D721Med (cell line): ENCODE results near the gene ZNF408.

Experiments used
- DNase-seq: peaks from one replicate; pipeline ENCODE4 v3.0.0; 2011; ENCODE audit warnings: low spot score; ENCODE audit not compliant: insufficient read length
- FAIRE-seq: peaks from 2 replicates; lab custom pipeline; 2011; peaks lifted over from hg19 to GRCh38; lab: Jason Lieb, UNC
- CTCF ChIP-seq: IDR thresholded peaks from 2 replicates; pipeline ENCODE4 v1.5.1; 2012; ENCODE audit warnings: mild to moderate bottlenecking, control low read depth; ENCODE audit not compliant: insufficient read depth; ENCODE audit errors: missing control alignments

The ZNF408 gene

GRCh38 chr11:46722566-46723358 lies 21.9 kb downstream of the ZNF408 start:
- DNase-seq: no peak
- FAIRE-seq: no peak
- TF ChIP-seq CTCF: no peak

GRCh38 chr11:46723359-46723680 lies 22.5 kb downstream of the ZNF408 start:
- no peak for DNase-seq
- TF ChIP-seq CTCF: no peak
- FAIRE-seq: no peak

- TF ChIP-seq CTCF: no peak
- DNase-seq: no peak
- no peak for FAIRE-seq
These were observed 23.3 kb downstream of the ZNF408 start for GRCh38 chr11:46724088-46724487.

GRCh38 chr11:46725338-46726205 lies 24.7 kb downstream of the ZNF408 start:
- FAIRE-seq (no peak), DNase-seq (no peak)
- TF ChIP-seq CTCF: no peak

- TF ChIP-seq CTCF: no peak
- DNase-seq (no peak), FAIRE-seq (no peak)
These were observed 25.5 kb downstream of the ZNF408 start for GRCh38 chr11:46726206-46726862.

- no peak for TF ChIP-seq CTCF
- DNase-seq (no peak), FAIRE-seq (no peak)
These were observed 27.3 kb downstream of the ZNF408 start for GRCh38 chr11:46727952-46728658.
